ENCODE measurements around the gene NPDC1.

DNA sequence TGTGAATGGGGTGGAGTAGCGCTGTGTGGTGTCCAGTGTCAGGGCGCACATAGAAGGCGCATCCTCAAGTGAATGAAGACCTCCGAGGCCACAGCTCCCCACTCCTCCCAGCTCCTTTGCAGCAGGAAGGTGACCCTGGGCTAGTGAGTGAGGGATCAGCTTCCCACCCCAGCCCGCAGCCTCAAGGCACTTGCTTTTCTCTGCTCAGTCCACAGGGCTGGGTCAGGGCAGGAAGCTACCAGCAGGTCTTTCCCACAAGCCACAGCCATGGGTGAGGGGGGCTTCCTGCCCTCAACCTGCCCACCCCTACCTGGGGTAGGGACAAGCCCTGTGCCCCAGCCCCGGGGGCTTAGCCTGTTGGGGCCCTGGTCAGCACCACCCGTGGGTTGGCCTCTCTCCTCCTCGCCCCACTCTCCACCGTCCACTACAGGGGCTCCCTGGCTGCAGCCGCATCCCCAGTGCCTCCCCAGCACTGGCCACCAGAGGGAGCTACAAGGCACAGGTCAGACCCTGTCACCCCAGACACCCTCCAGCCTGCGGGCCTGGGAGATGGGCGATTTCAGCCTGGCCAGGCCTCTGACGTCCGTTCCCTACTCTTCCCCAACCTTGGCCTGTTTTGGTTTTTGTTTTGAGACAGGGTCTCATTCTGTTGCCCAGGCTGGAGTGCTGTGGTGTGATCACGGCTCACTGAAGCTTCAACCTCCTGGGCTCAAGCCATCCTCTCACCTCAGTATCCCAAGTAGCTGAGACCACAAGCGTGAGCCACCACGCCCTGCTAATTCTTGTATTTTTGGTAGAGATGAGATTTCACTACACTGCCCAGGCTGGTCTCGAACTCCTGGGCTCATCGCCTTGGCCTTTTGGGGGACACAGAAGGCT, 16.7 kb downstream of the NPDC1 start:
- TF ChIP-seq, protein P1, sequence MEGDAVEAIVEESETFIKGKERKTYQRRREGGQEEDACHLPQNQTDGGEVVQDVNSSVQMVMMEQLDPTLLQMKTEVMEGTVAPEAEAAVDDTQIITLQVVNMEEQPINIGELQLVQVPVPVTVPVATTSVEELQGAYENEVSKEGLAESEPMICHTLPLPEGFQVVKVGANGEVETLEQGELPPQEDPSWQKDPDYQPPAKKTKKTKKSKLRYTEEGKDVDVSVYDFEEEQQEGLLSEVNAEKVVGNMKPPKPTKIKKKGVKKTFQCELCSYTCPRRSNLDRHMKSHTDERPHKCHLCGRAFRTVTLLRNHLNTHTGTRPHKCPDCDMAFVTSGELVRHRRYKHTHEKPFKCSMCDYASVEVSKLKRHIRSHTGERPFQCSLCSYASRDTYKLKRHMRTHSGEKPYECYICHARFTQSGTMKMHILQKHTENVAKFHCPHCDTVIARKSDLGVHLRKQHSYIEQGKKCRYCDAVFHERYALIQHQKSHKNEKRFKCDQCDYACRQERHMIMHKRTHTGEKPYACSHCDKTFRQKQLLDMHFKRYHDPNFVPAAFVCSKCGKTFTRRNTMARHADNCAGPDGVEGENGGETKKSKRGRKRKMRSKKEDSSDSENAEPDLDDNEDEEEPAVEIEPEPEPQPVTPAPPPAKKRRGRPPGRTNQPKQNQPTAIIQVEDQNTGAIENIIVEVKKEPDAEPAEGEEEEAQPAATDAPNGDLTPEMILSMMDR (IDR thresholded peaks at IDR 0.05; ENCODE audit: low read length): peak; percentile 84
- no peak for TF ChIP-seq EZH2 (IDR thresholded peaks at IDR 0.05; ENCODE audit: borderline replicate concordance, low read length)

Measured in OCI-LY1 (cell line).